ENCODE measurements around the gene CLEC3B. TPM values are rescaled to one million over a fixed set of nuclear protein-coding genes. Genes with fewer than 3 reads are reported as not detected.

CLEC3B gene
- total and polyA plus RNA-seq, 9 donors, result 2.9 to 63.5 (median 12.2) TPM

DNA sequence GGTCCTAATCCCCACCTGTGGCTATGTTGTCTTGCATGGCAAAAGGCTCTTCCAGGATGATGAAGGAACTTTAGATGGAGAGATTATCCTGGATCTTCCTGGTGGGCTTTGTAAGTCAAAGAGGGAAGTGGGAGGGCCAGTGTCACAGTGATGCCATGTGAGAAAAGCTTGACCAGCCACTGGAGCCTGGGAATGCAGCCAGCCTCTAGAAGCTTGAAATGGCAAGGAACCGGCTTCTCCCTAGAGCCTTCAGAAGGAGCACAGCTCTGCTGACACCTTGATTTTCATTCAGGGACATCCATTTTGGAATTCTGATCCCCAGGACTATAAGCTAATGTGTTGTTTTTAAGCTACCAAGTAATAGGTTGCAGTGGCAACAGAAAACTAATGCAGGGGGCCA, 58.3 kb downstream of the CLEC3B start:
- H3K27ac ChIP-seq, result no peak overlapping the region
- WGBS, 3 donors, result 68 to 90% (median 70%) methylated on average over 1 of the region's 1 CpG
- intact Hi-C loops (cut with DNase I), result no loop called here

GRCh38 chr3:45084820-45085816, 59.0 kb downstream of the CLEC3B start:
- no peaks in the 10 kb centered on the region for H3K9me3 ChIP-seq
- no peak overlapping the region for H3K4me3 ChIP-seq
- H3K27ac ChIP-seq, result no peak overlapping the region
- 72 to 81% (median 73%) methylated on average over 13 of the region's 13 CpGs for WGBS, 3 donors
- no peaks in the 10 kb centered on the region for H3K4me1 ChIP-seq (ENCODE audit: insufficient read depth)
- H3K36me3 ChIP-seq, result no peaks in the 10 kb centered on the region
- intact Hi-C loops (cut with DNase I), result no loop called here
- no peak for DNase-seq
- no peaks in the 10 kb centered on the region for H3K27me3 ChIP-seq
- TF ChIP-seq EP300 (IDR thresholded peaks at IDR 0.05) (no peak), CTCF (IDR thresholded peaks at IDR 0.05) (no peak), POLR2A (IDR thresholded peaks at IDR 0.05) (no peak)

More for the DNA sequence above, 58.3 kb downstream of the CLEC3B start:
- Histone ChIP-seq H3K27me3 (no peaks in the 10 kb centered on the region), H3K4me1 (ENCODE audit: insufficient read depth) (no peaks in the 10 kb centered on the region), H3K4me3 (no peak overlapping the region), H3K36me3 (no peaks in the 10 kb centered on the region), H3K9me3 (no peaks in the 10 kb centered on the region)
- no peak for DNase-seq
- TF ChIP-seq POLR2A (IDR thresholded peaks at IDR 0.05), result no peak
- TF ChIP-seq CTCF (IDR thresholded peaks at IDR 0.05), result no peak
- no peak for TF ChIP-seq EP300 (IDR thresholded peaks at IDR 0.05)

Small RNA genes lying within 50 kb of the gene (small RNA-seq; reads per million reads assigned to genes)
- not detected for gene RNU5B-3P

Other genes starting within 250 kb of the CLEC3B start
- gene TMEM42, start 164.4 kb upstream of the CLEC3B start, total RNA-seq, result 10 to 100 TPM; 11.2 to 24.0 (median 14.6) TPM
- 10 to 100 TPM; 11.8 to 27.5 TPM for gene TMEM42, start 164.4 kb upstream of the CLEC3B start, polyA plus RNA-seq
- gene TGM4, start 151.7 kb upstream of the CLEC3B start, total RNA-seq, result not detected
- not detected for gene TGM4, start 151.7 kb upstream of the CLEC3B start, polyA plus RNA-seq
- 10 to 100 TPM; 28.6 to 63.1 (median 46.2) TPM for gene ZDHHC3, start 50.1 kb upstream of the CLEC3B start, total RNA-seq
- gene ZDHHC3, start 50.1 kb upstream of the CLEC3B start, polyA plus RNA-seq, result 10 to 100 TPM; 30.6 to 81.2 TPM
- 10 to 100 TPM; 28.3 to 39.3 (median 36.8) TPM for gene EXOSC7, start 50.1 kb upstream of the CLEC3B start, total RNA-seq
- gene EXOSC7, start 50.1 kb upstream of the CLEC3B start, polyA plus RNA-seq, result 10 to 100 TPM; 34.5 to 35.4 TPM
- gene CDCP1, start 120.1 kb downstream of the CLEC3B start, total RNA-seq, result 10 to 100 TPM in 1 of 7 donors, 1 to 10 TPM in 4, under 1 TPM in 2; 0.30 to 14.4 (median 2.1) TPM
- gene CDCP1, start 120.1 kb downstream of the CLEC3B start, polyA plus RNA-seq, result 1 to 10 TPM in 1 of 2 donors, under 1 TPM in 1; 0.12 to 1.4 TPM
- gene TMEM158, start 200.0 kb downstream of the CLEC3B start, total RNA-seq, result 1 to 10 TPM in 6 of 7 donors, not detected in 1; 1.2 to 5.7 (median 2.9) TPM
- gene TMEM158, start 200.0 kb downstream of the CLEC3B start, polyA plus RNA-seq, result 1 to 10 TPM in 1 of 2 donors, under 1 TPM in 1; 0.98 to 3.2 TPM

Measured in ovary (tissue), 9 donors.